ENCODE measurements around the gene SEZ6. TPM values are rescaled to one million over a fixed set of nuclear protein-coding genes. Genes with fewer than 3 reads are reported as not detected.
A peak's percentile ranks its signal among the peaks of the same experiment; 100 is the strongest.

Gene SEZ6
- total RNA-seq, 1 experiment from 2014 or later: not detected

GRCh38 chr17:28951428-28951990 lies 54.3 kb downstream of the SEZ6 start, which contains the start of gene PHF12:
Gene PHF12 (minus strand): TSS chr17:28951518. CDS start chr17:28950960, 558 bp downstream.
- Histone ChIP-seq H3K4me3 (peak within 1 kb of the TSS; percentile 97), H3K4me2 (peak within 1 kb of the TSS; percentile 99), H3K27ac (peak within 1 kb of the TSS; percentile 94), H2AFZ (peak within 1 kb of the TSS; percentile 83), H3F3A (ENCODE audit: insufficient read depth, low read depth) (peaks cover 34% of the 10 kb centered on the region), H3K36me3 (ENCODE audit: low read depth) (peaks cover 21% of the 10 kb centered on the region), H3K9me2 (ENCODE audit: insufficient read depth) (no peaks in the 10 kb centered on the region), H3K9me3 (ENCODE audit: insufficient read depth, low read depth) (no peaks in the 10 kb centered on the region), H3K27me3 (ENCODE audit: insufficient read depth, low read depth) (no peaks in the 10 kb centered on the region), H4K20me1 (ENCODE audit: insufficient read depth) (peaks cover 22% of the 10 kb centered on the region), H3K4me1 (replicated peaks; ENCODE audit: insufficient read depth) (peaks cover 24% of the 10 kb centered on the region), H3K79me2 (ENCODE audit: low read depth) (peaks cover 48% of the 10 kb centered on the region)
- TF ChIP-seq CTCF (conservative IDR thresholded peaks at IDR 0.05): no peak
- no peak for TF ChIP-seq EZH2 (IDR thresholded peaks at IDR 0.05; ENCODE audit: low read depth)
- BruUV-seq (replicated peaks): no TSS peak
- intact Hi-C loops (cut with micrococcal nuclease; ENCODE audit: unreplicated experiment): loop anchor here (2.0 to 5.0 kb wide), 4 partner anchors 156 to 616 kb away; partner anchors contain the start of genes ABHD15, RPL23A and TP53I13
- DNase-seq: peak; percentile 99
- POLR2A ChIA-PET (ENCODE audit: unreplicated experiment): interaction anchor here (0.5 to 1.4 kb wide), 16 partner anchors 52 to 1153 kb away, joined by 3 to 35 read pairs (median 4); partner anchors contain the start of genes NEK8, NUFIP2, RPL23A and SDF2
- CTCF ChIA-PET: interaction anchor here (0.6 to 1.1 kb wide), 5 partner anchors 14 to 232 kb away, joined by 3 to 15 read pairs (median 4); partner anchors contain the start of genes RPL23A and TLCD1

GRCh38 chr17:28950752-28951427 lies 54.9 kb downstream of the SEZ6 start:
- DNase-seq: no peak
- Histone ChIP-seq H3K9me3 (ENCODE audit: insufficient read depth, low read depth) (no peaks in the 10 kb centered on the region), H3K4me1 (replicated peaks; ENCODE audit: insufficient read depth) (peaks cover 27% of the 10 kb centered on the region), H3K79me2 (ENCODE audit: low read depth) (peaks cover 54% of the 10 kb centered on the region), H3K4me2 (peak overlapping the region; percentile 99), H2AFZ (0 out of 2 replicates have a peak overlapping the region, but pooled peaks have one; percentile 7), H3K4me3 (peak overlapping the region; percentile 97), H3F3A (ENCODE audit: insufficient read depth, low read depth) (peaks cover 39% of the 10 kb centered on the region), H4K20me1 (ENCODE audit: insufficient read depth) (peaks cover 29% of the 10 kb centered on the region), H3K27ac (peak overlapping the region; percentile 31), H3K27me3 (ENCODE audit: insufficient read depth, low read depth) (no peaks in the 10 kb centered on the region), H3K36me3 (ENCODE audit: low read depth) (peaks cover 27% of the 10 kb centered on the region), H3K9me2 (ENCODE audit: insufficient read depth) (no peaks in the 10 kb centered on the region)
- no TSS peak for BruUV-seq (replicated peaks)
- CTCF ChIA-PET: interaction anchor here (0.6 to 1.1 kb wide), 3 partner anchors 15 to 187 kb away, joined by 3 to 15 read pairs (median 3); no protein-coding TSS in a partner anchor
- TF ChIP-seq CTCF (conservative IDR thresholded peaks at IDR 0.05) (no peak), EZH2 (IDR thresholded peaks at IDR 0.05; ENCODE audit: low read depth) (no peak)
- intact Hi-C loops (cut with micrococcal nuclease; ENCODE audit: unreplicated experiment): loop anchor here (2.0 to 5.0 kb wide), 4 partner anchors 156 to 616 kb away; partner anchors contain the start of genes ABHD15, RPL23A and TP53I13
- POLR2A ChIA-PET (ENCODE audit: unreplicated experiment): interaction anchor here (0.5 to 1.4 kb wide), 12 partner anchors 52 to 688 kb away, joined by 3 to 35 read pairs (median 5); partner anchors contain the start of genes NEK8, NUFIP2 and RPL23A

Measured in PC-9 (cell line).